HG03457 (cell line): ENCODE measurements around the gene ASPHD1.
"Not testable (repeated sequence)": the region's sequence is repeated elsewhere in the genome, so short reads cannot be mapped to it uniquely, and the experiment has no call there.

ENCODE experiments used
- ATAC-seq: cut with Tn5 transposase; IDR thresholded peaks from one replicate; pipeline ENCODE4 v1.9.1; 2021; ENCODE audit warnings: moderate number of reproducible peaks; ENCODE audit not compliant: unreplicated experiment

The ASPHD1 gene

DNA sequence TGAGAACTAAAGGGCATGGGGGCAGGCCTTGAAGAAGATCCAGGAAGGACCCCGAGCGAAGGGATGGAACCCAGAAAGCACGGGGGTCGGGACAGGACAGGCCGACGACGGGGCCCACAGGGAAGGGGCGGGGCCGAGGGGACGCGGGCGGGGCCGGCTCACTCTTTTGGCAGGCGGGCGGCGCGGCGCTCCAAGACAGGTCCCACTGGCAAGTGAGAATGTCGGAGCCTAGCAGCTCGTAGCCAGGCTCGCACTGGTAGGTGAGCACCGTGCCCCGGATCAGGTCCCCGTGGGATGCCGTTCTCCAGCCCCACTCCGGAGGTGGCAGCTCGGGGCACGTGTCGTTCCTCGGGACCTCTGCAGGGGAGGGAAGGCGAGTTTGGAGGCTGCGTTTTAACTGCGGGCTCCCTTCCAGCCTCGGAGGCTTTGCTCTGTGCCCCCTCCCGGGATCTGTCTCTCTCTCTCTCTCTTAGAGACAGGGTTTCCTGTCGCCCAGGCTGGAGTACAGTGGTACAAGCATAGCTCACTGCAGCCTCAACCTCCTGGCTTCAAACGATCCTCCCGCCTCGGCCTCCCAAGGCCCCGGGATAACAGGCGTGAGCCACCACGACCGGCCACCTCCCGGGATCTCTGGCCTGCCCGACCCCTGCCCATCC is 23.6 kb upstream of the ASPHD1 start:
- no peak for ATAC-seq

DNA sequence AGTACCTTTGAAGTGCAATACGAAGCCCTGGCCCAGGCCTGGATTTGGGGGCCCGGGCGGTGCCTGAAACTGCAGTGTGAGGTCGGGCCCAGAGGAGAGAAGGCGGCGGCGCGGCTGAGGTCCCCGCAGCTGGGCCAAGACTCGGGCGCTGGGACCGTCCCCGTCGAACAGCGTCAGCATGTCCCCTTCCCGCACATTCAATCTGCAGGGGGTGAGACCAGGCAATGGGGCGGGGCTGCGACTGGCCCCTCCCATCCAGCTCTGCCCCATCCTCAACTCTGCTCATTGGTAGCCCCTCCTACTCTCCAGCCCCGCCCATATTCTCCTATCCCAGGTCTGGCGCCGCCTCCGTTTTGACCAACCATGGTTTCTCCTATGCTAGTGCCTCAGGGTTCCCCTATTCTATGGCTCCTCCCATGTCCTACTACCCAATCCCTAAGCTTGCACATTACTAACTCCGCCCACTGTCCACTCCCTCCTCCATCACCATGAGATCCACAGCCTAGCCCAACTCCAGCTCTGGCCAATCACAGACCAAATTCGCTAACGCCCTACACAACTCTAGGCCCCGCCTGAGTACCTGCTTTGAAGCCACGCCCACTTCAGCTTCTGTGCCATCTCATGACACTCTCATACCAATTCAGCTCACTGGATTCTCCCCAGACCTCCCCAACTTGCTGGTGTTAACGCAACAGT is 22.9 kb upstream of the ASPHD1 start:
- ATAC-seq = no peak

DNA sequence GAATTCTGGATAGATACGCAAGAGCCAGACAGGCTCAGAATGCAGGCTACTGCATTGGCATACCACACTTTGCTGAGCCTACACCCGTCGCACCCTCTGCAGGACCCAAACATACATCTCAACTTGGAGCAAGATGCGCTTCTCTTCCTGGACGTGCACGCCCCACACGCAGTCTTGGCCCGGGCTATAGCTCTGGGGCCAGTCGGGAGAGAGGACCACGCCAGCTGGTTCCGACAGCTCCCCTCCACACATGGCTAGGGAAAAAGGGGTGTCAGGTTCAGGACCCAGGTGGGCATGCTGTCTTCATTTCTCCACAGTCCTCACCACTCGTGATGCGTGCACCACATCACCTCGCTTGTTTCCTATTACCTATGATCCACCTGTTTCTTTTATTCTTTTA is 22.1 kb upstream of the ASPHD1 start:
- no peak for ATAC-seq

DNA sequence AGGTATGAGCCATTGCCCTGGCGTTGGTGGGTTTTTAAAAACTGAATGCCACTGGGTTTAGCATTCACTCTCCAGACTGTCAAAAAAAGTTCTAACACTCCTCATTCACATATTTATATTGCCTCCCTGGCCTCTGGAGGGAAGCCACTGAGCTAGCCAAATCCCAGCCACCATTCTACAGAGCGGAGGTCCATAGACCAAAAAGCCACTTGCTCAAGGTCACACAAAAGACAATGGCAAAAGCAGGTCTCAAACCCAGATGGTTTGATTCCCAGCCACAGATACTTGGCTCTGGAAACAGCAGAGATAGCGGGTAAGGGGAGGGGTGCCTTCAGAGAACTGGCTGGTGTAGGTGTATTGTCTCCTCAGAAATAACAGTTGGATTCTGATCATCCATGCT is 19.2 kb upstream of the ASPHD1 start:
- no peak for ATAC-seq

DNA sequence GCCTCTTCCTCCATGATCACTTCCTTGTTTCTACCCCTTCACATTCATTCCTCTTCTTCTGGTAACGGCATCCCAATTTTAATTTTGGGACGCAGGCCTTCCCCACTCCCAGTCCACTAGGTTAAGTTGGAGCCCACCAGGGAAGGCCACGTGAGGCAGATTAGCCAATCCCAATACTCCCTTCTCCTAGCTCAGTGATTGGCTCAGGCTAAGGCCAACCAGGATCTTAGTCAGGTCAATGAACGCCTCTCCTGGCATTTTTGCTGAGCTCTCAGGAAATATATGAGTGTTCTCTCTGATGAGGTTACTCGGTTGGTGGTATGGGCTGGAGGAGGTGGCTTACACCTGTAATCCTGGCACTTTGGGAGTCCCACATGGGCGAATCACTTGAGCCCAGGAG is 16.3 kb upstream of the ASPHD1 start:
- ATAC-seq = no peak

DNA sequence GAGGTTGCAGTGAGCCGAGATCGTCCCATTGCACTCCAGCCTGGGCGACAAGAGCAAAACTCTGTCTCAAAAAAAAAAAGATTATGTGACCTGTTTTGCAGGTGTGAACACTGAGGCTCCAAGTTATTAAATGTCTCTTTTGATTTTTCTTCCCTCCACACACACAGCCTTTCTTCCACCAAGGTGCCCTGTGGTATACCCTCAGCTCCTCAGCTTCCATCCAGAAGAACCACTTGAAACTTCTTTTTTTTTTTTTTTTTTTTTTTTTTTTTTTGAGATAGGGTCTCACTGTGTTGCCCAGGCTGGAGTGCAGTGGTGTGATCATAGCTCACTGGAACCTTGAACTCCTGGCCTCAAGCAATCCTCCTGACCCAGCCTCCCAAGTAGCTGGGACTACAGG is 10.9 kb upstream of the ASPHD1 start:
- not testable (repeated sequence) for ATAC-seq

DNA sequence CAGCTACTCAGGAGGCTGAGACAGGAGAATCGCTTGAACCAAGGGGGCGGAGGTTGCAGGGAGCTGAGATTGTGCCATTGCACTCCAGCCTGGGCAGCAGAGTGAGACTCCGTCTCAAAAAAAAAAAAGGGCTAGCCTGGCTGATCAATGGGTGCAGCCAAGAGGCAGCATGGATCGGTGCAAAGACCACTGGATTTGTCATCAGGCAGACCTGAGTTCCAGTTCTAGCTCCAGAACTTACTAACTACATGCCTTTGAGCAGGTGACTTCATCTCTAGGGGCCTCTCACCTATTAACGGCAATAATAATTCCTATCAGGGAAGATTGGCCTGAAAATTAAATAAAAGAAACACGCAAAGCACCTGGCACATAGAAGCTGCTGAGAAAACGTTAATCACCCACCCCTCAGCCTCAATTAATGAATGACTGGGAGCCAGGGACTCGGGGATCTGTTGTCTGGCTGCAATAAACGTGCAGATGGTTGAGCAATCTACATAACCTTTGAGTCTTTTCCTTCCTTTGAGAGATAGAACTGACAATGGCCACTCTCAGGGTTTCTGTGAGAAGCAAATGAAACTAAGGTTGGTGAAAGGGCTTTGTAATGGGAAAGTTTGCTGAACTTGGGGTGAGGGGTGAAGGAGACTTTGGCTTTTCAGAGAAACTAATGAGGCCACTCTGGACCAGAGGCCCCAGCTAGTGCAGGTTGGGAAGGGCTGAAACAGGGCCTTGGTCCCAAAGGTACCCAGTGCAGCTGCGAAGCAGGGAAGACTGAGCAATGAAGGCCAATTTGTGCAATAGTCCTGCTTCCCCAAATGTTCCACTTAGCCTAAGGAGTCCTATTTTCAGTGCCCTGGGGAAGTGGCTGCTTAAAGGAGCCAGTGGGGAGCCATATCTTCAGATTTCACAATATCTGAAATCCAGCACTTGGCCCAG is 8.5 kb upstream of the ASPHD1 start:
- ATAC-seq = no peak

DNA sequence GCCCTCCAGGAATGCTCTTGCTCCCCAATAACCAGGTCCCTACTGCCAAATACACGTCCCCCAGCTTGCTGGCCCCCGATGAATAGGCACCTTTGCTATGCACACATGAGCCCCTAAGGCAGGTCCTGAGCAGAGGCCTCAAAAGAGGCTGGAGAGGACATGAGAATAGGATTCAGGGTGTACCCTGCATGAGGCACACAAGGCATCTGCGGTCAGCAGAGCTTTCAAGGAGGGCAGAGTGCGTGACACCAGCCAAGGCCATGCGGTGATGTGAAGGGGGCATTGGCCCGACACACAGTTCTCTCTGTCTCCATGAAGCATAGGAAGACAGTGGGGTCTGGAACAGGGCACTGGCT is 7.9 kb upstream of the ASPHD1 start:
- ATAC-seq = no peak

DNA sequence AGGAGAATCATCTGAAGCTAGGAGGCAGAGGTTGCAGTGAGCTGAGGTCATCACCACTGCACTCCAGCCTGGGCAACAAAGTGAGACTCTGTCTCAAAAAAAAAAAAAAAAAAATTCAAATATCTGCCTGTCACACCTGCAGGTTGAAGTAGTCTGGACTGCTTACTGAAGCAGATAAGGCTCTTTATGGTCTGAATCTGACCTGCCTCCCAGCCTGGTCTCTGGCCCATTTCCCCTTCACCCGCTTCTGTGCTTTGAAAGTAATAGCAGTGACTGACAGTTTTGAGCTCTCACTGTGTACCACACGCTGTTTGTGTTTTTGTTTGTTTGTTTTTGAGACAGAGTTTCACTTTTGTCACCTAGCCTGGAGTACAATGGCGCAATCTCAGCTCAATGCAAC is 6.7 kb upstream of the ASPHD1 start:
- ATAC-seq = no peak

DNA sequence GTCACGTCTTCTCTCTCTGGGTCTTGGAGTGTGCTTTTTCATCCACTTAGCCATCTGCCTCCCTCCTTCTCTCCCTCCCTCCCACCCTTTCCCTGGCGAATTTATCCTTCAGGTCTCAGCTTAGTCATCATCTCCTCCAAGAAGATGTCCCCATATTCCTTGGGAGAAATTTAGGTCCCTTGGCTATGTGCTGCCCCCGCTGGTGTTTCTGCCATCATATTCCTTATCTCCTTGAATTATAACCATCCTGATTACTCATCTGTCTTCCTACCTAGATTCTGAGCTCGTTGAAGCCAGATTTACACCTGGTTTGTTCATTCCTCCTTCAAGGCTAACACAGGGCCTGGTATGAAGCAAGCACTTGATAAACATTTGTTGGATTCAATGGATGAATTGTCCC is 5.9 kb upstream of the ASPHD1 start:
- ATAC-seq = no peak

DNA sequence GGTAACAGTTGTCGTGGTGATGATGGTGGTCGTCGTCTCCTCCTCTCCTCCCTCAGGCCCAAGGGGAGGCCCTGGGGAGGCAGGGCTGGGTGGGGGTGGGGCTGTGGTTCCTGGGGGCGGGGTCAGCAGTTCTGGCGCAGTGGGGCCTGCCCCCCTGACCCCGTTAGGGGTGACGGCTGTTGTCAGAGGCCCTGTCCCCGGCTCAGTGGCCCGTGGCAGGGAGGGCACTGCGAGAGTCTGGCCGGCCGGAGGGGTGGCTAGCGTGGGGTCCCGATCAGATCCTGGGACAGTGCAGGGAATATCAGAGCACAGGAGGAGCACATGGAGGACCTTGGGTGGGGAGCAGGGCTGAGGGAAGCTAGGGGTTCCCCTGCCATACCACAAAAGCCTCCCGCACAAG is 3.4 kb upstream of the ASPHD1 start:
- ATAC-seq = no peak

DNA sequence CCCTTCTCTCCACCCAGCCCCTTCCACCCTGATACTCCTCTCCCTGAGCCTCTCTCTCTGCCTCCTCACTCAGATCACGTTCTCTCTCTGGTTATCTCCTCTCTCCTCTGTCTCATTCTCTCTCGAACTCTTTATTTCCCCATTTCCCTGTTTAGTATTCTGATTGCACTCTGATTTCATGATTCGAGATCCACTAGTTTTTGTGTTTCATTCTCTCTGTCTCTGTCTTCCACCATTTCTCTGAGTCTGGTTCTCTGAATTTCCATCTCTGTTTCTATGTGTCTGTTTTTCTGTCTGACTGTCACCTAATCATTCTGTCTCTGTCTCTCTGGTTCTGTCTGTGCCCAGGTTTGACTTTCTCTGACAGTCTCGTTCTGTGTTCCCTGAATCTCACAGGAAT is 3.0 kb upstream of the ASPHD1 start:
- ATAC-seq = no peak

DNA sequence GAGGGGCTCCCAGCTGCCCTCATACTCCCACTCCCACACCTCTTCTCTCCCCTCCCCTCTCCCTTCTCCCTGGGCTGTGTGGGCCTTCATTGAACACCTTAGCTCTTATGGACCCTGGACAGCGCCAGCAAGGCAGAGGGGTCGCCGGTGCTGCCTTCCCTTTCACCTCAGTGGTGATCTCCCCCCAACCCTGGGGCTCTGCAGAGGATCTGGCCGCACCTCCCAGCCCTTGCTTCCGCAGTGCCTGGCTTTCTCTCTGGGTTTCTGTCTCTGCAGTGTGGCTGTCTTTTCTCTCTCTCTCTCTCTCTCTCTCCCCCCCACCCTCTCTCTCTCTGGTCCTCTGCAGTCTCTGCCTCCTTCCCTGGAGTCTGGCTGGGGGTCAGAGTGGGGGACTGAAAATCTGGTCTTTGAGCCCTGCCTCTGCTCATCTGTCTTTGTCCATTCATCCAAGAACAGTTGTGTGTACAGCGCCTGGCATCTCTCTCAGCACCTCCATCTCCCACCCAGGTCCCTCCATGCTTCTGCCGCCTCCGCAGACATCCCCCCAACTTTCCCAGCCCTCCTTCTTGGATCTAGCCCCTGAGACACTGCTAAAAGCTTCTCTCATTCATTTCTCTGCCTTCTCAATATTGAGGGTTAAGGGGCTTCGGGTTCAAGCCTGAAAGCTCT is 2.0 kb upstream of the ASPHD1 start:
- no peak for ATAC-seq

DNA sequence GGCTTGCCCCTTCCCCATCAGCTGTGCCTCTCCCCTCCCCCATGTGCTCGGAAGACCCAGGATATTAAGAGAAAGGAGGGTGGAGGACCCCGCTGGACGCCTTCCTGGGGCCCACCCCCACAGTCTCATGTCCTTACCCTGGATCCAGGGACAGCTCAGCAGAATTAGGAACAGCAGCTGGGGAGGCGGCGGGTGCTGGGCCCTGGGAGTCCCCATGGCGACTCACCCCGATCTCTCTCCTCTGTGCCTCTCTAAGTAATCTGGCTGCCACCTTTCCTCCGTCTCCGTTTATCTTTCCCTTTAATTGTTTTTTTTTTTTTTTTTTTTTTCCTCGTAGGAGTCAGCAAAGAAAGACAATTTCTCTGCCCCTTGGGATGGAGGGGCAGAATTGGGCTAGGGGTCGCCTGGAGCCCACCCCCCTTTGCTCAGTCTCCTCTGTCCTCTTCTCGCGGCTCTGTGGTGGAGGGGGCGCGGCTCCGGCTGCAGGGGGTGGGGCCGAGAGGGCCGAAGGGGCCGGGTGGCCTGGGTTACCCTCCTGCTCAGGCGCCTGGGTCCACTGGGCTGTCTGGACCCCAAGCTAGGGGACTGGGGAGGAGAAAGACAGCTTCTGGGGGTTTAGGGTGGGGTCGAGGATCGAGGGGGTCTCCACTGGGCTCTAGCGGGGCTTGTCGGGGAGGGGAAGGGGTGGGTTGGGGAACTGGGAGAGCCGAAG is 1.3 kb upstream of the ASPHD1 start:
- ATAC-seq = no peak

DNA sequence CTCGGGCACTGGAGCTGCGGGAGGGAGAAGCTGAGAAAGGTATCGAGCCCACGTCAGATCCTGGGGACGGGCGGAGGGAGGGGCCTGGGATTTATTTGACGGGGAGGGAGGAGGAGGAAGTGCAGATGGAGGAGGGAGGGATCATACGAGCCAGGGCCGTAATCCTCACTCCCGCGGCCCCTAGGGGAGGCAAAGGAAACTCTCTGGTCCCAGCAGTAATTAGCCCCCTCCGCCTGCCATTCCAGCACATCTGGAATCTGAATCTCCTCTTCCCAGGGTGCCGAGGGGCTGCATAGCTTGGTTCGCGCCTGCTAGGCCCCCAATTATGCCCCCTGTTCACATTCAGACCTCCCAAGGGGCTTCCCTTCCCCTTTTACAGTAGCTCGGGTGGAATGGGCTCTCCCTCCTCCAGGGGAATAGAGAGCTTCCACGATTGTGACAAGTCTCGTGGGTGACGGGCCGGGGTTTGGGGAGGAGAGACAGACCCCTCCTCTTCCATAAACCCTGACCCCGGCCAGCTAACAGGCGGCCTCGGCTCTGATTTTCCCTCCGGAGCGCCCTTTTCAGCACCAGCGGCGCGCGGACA is 679 bp upstream of the ASPHD1 start, which contains the start of gene SEZ6L2:
SEZ6L2 (minus strand) TSS at position 35 of the 586 bp plus-strand sequence. CDS start 531 bp downstream, outside the sequence.
- no peak for ATAC-seq

DNA sequence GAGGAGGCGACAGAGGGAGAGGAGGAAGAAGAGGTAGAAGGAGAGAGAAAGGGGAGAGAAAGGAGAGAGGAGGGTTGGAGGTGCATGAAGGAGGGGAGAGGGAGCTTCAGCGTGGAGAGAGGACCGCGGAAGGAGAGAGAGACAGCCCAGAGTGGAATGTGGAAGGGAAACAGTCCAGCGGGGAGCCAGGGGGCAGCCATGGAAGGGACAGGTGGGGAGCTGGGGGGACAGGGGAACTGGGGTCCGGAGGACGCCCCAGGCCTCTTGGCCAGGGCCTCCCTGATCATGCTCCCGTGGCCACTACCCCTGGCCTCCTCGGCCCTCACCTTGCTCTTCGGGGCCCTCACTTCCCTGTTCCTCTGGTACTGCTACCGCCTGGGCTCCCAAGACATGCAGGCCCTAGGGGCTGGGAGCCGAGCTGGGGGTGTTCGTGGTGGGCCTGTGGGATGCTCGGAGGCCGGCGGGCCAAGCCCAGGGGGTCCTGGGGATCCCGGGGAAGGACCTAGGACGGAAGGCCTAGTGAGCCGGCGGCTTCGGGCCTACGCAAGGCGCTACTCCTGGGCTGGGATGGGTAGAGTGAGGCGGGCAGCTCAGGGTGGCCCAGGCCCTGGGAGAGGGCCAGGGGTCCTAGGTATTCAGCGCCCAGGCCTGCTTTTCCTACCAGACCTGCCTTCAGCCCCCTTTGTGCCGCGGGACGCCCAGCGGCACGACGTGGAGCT is 759 bp downstream of the ASPHD1 start:
- ATAC-seq = no peak

DNA sequence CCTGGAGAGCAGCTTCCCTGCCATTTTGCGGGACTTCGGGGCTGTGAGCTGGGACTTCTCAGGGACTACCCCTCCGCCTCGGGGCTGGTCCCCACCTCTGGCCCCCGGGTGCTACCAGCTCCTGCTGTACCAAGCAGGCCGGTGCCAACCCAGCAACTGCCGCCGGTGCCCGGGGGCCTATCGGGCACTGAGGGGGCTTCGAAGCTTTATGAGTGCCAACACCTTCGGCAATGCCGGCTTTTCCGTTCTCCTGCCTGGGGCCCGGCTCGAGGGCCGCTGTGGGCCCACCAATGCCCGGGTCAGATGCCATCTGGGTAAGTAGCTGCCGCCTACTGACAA is 1.3 kb downstream of the ASPHD1 start:
- ATAC-seq = no peak

DNA sequence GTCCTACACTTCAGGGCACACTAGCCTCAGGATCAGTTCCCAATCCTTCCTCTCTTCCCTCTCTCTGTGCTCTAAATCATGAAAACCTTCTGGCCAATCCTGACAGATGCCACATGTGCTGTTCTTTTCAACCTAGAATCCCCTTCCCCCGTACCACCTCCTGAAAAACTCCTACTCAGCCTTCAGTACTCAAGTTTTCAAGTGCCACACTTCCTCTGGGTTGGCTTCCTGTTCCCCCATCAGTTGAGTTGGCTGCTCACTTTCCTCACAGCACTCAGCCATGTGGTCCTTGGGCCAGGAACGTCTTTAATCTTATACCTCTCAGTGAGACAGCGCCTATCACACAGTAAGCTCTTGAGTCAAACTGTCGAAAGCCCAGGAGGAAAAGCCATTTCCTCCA is 3.3 kb downstream of the ASPHD1 start:
- ATAC-seq = no peak

DNA sequence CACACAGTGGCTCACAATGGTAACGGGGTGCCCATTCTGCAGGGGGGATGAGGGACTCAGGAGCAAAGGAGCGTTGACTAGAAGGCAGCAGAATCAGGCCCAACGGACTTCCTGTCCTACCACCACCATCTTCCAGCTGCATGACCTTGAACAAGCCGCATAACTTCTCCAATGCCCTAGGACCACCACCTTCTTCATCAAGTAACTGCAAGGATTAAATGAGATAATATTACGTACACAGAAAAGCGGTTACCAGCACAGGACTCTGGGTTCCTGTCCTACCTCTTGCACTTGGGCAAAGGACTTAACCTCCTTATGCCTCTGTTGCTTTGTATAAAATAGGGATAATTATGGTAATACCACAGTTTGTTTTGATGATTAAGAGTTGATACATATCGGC is 4.7 kb downstream of the ASPHD1 start:
- ATAC-seq = no peak

DNA sequence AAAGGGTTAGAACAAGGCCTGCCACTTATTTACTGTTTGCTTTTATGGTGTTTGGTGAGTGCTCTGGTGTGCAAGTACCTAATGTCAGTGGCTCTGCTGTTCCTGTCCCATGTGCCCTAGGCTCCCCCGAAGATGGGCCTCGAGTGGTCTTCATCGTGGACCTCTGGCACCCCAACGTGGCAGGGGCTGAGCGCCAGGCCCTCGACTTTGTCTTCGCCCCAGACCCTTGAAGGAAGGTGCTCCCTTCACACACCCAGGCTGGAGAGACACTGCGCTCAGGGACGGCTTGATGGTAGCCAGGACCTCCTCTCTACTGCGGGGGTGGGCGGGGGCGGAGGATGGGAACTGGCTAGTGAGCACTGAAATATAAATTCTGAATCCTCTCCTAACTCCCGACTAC is 5.4 kb downstream of the ASPHD1 start:
- ATAC-seq = no peak
